GM12875 (cell line): ENCODE measurements around the gene FAM78B.
A peak's percentile ranks its signal among the peaks of the same experiment; 100 is the strongest.

ENCODE experiments used
- H3K4me3 ChIP-seq: one replicate; pipeline ENCODE4 v1.5.1; 2011; ENCODE audit warnings: low read depth, low read length, control low read depth
- TF ChIP-seq, protein P1 (sequence below): IDR thresholded peaks from 2 replicates; pipeline ENCODE4 v1.5.1; 2011; ENCODE audit warnings: low read depth, mild to moderate bottlenecking, control low read depth, inconsistent platforms, low read length, moderate library complexity, borderline replicate concordance; ENCODE audit not compliant: insufficient read depth

Gene FAM78B

DNA sequence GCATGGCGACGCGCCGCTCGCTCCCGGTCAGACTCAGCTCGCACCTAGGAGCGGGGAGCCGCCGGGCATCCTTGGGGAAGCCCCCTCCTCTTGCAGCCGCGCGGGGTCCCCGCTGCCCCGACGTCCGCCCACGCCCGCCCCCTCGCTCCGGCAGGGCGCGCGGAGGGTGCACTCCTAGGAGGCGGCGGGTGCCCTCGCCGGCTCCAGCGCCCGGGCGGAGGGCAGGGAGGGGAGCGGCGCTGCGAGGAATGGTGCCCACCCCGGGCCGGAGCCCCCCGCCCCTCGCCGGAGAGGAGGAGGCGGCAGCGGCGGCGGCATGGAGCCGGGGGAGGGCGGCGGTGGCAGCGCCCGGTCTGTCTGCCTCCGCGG lies 488 bp downstream of the FAM78B start:
- H3K4me3 ChIP-seq: peak overlapping the region; percentile 59
- TF ChIP-seq, protein P1, sequence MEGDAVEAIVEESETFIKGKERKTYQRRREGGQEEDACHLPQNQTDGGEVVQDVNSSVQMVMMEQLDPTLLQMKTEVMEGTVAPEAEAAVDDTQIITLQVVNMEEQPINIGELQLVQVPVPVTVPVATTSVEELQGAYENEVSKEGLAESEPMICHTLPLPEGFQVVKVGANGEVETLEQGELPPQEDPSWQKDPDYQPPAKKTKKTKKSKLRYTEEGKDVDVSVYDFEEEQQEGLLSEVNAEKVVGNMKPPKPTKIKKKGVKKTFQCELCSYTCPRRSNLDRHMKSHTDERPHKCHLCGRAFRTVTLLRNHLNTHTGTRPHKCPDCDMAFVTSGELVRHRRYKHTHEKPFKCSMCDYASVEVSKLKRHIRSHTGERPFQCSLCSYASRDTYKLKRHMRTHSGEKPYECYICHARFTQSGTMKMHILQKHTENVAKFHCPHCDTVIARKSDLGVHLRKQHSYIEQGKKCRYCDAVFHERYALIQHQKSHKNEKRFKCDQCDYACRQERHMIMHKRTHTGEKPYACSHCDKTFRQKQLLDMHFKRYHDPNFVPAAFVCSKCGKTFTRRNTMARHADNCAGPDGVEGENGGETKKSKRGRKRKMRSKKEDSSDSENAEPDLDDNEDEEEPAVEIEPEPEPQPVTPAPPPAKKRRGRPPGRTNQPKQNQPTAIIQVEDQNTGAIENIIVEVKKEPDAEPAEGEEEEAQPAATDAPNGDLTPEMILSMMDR: no peak

DNA sequence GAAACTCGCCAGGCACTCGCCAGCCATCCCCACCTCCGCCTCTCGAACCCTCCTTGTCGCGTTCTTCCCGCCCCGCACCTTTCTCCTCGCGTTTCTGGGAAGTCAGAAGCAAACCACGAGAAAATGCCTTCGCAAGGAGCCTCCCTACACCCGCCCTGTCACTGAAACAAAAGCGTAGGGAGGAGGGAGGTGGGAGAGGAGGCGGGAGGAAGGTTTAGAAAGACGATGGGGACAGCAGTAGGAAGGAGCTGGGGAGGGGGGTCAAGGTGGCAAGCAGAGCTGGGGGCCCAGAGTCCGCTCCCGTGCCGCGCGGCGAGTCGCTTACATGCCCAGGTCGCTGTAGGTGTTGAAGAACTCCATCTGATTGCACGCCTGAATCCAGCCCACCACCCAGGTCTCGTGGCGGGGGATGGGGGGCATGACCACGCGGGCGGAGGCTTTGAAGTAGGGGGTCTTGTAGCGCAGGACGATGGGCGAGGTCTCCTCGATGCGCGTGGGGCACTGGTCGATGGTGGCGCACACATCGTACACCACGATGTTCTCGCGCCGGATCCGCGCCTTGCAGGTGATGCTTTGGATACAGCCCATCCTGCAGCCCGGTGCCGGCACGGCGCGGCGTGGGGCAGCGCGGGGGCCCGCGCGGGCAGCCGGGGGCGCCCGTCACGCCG lies 1.0 kb downstream of the FAM78B start:
- TF ChIP-seq, protein P1: no peak
- peak overlapping the region; percentile 59 for H3K4me3 ChIP-seq

- TF ChIP-seq, protein P1: peak; percentile 43
- peak overlapping the region; percentile 59 for H3K4me3 ChIP-seq
Measured at GRCh38 chr1:166164995-166165660, 1.7 kb downstream of the FAM78B start.

GRCh38 chr1:166164646-166164994 lies 2.2 kb downstream of the FAM78B start:
- no peak overlapping the region for H3K4me3 ChIP-seq
- TF ChIP-seq, protein P1: no peak

DNA sequence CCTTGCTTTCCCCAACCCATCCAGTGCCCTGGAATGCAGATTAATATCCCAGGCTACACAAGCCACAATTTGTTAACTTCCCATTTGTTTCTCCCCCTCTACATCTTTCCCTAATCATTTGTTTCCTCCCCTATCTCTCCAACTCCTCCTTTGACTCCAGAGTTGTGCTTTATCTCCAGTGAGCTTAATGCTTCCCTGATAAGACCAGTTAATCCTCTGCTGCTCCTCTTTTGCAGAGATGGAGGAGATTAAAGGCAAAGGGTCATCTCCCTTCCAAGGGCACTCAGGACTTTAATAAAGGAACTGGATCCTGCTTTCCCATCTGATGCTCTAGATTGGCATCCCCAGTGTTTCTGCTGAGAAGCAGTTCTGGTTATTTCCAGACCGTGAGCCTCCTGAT lies 7.1 kb downstream of the FAM78B start:
- H3K4me3 ChIP-seq: no peak overlapping the region
- TF ChIP-seq, protein P1: no peak

DNA sequence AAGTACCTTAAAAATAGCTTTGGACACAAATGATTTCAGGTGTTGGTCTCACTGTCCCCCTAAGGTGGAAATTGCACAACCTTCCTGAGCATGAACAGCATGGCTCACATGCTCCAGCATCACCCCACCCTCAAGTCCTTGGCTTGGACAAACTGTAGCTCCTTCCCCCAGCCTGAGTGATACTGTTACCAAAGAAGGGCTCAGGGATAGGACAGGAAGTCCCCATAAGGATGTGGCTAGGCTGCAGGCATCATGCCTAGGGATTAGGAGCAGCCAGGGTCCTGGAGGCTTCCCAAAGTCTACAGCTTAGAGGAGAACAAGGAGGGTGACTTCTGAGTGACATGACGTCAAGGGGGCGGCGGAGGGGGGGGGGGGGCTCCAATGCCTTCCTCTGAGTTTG lies 10.1 kb downstream of the FAM78B start:
- TF ChIP-seq, protein P1: no peak
- H3K4me3 ChIP-seq: no peak overlapping the region

DNA sequence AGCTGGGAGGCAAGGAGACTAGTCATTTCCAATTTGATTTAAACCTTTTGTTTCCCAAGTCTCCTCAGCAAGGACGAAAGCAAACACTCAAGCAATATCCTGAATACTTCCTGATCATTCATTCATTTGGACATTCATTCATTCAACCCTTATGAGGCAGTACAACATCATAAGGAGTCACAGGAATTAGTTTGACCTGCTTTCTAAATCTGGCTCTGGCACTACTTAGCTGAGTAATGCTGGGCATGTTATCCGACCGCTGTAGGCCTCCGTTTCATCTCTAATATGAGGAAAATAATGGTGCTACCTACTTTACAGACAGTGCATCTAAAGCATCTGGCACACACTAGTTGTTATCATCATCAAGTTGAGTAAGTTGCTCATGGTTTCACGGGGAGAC lies 11.7 kb downstream of the FAM78B start:
- TF ChIP-seq, protein P1: no peak
- H3K4me3 ChIP-seq: no peak overlapping the region
